Activated naive CD8-positive, alpha-beta T cell treated with anti-CD3 and anti-CD28 coated beads for 36 hours (primary cell): ENCODE measurements around the gene CFAP99. TPM values are rescaled to one million over a fixed set of nuclear protein-coding genes. Genes with fewer than 3 reads are reported as not detected.
"Not testable (repeated sequence)": the region's sequence is repeated elsewhere in the genome, so short reads cannot be mapped to it uniquely, and the experiment has no call there.

ENCODE experiments used
- DNase-seq: peaks from one replicate; pipeline ENCODE4 v3.0.0; 2021
- H3K27ac Mint-ChIP-seq: one replicate; pipeline ENCODE4 v1.8.0; 2022; ENCODE audit warnings: mild to moderate bottlenecking, moderate library complexity, mixed read lengths
- H3K27me3 Mint-ChIP-seq: one replicate; pipeline ENCODE4 v1.8.0; 2022; ENCODE audit warnings: mild to moderate bottlenecking, mixed read lengths
- H3K36me3 Mint-ChIP-seq: one replicate; pipeline ENCODE4 v1.8.0; 2021; ENCODE audit warnings: mild to moderate bottlenecking, mixed read lengths
- H3K4me1 Mint-ChIP-seq: one replicate; pipeline ENCODE4 v1.8.0; 2021; ENCODE audit warnings: mixed read lengths
- H3K4me3 Mint-ChIP-seq: one replicate; pipeline ENCODE4 v1.8.0; 2022; ENCODE audit warnings: mild to moderate bottlenecking, moderate library complexity, mixed read lengths
- H3K9me3 Mint-ChIP-seq: one replicate; pipeline ENCODE4 v1.8.0; 2022; ENCODE audit warnings: mixed read lengths
- total RNA-seq, 2 experiments: library from RNA; stranded (reverse); gene quantifications; one replicate each; pipeline ENCODE4 v1.2.3, GENCODE V29; 2021

Gene CFAP99
- total RNA-seq = not detected

GRCh38 chr4:2418650-2419571 is at the start of gene CFAP99:
CFAP99 (plus strand) TSS chr4:2418955.
- DNase-seq = peak; percentile 94
- H3K4me1 Mint-ChIP-seq = peaks cover 32% of the 10 kb centered on the region
- peak within 1 kb of the TSS; percentile 39 for H3K27ac Mint-ChIP-seq
- peaks cover 77% of the 10 kb centered on the region for H3K27me3 Mint-ChIP-seq
- H3K36me3 Mint-ChIP-seq = no peaks in the 10 kb centered on the region
- H3K4me3 Mint-ChIP-seq = peak within 1 kb of the TSS; percentile 88
- no peaks in the 10 kb centered on the region for H3K9me3 Mint-ChIP-seq

- Mint-ChIP-seq H3K4me1 (no peaks in the 10 kb centered on the region), H3K27me3 (no peaks in the 10 kb centered on the region), H3K9me3 (peaks cover 3% of the 10 kb centered on the region), H3K27ac (no peak overlapping the region), H3K4me3 (no peak overlapping the region), H3K36me3 (no peaks in the 10 kb centered on the region)
- DNase-seq = no peak
Observed at GRCh38 chr4:2370597-2371320, 48.0 kb upstream of the CFAP99 start.

- H3K36me3 Mint-ChIP-seq = no peaks in the 10 kb centered on the region
- DNase-seq = no peak
- no peak overlapping the region for H3K27ac Mint-ChIP-seq
- H3K4me1 Mint-ChIP-seq = no peaks in the 10 kb centered on the region
- no peak overlapping the region for H3K4me3 Mint-ChIP-seq
- peaks cover 3% of the 10 kb centered on the region for H3K9me3 Mint-ChIP-seq
- H3K27me3 Mint-ChIP-seq = no peaks in the 10 kb centered on the region
Observed at GRCh38 chr4:2371765-2372487, 46.8 kb upstream of the CFAP99 start.

- no peaks in the 10 kb centered on the region for H3K27me3 Mint-ChIP-seq
- peaks cover 3% of the 10 kb centered on the region for H3K9me3 Mint-ChIP-seq
- no peak overlapping the region for H3K27ac Mint-ChIP-seq
- H3K36me3 Mint-ChIP-seq = no peaks in the 10 kb centered on the region
- DNase-seq = no peak
- no peaks in the 10 kb centered on the region for H3K4me1 Mint-ChIP-seq
- H3K4me3 Mint-ChIP-seq = no peak overlapping the region
Observed at GRCh38 chr4:2372488-2373030, 46.2 kb upstream of the CFAP99 start.

GRCh38 chr4:2373532-2373931 is 45.2 kb upstream of the CFAP99 start:
- H3K4me3 Mint-ChIP-seq = no peak overlapping the region
- H3K27me3 Mint-ChIP-seq = no peaks in the 10 kb centered on the region
- H3K4me1 Mint-ChIP-seq = no peaks in the 10 kb centered on the region
- no peaks in the 10 kb centered on the region for H3K36me3 Mint-ChIP-seq
- H3K9me3 Mint-ChIP-seq = peaks cover 3% of the 10 kb centered on the region
- H3K27ac Mint-ChIP-seq = no peak overlapping the region
- DNase-seq = no peak

GRCh38 chr4:2375427-2375826 is 43.3 kb upstream of the CFAP99 start:
- Mint-ChIP-seq H3K4me1 (no peaks in the 10 kb centered on the region), H3K9me3 (no peaks in the 10 kb centered on the region), H3K27ac (no peak overlapping the region), H3K27me3 (no peaks in the 10 kb centered on the region), H3K36me3 (no peaks in the 10 kb centered on the region), H3K4me3 (no peak overlapping the region)
- DNase-seq = no peak

- H3K4me1 Mint-ChIP-seq = no peaks in the 10 kb centered on the region
- H3K9me3 Mint-ChIP-seq = no peaks in the 10 kb centered on the region
- H3K36me3 Mint-ChIP-seq = no peaks in the 10 kb centered on the region
- no peaks in the 10 kb centered on the region for H3K27me3 Mint-ChIP-seq
- H3K4me3 Mint-ChIP-seq = no peak overlapping the region
- DNase-seq = no peak
- H3K27ac Mint-ChIP-seq = no peak overlapping the region
Observed at GRCh38 chr4:2377241-2377640, 41.5 kb upstream of the CFAP99 start.

GRCh38 chr4:2378401-2378800 is 40.4 kb upstream of the CFAP99 start:
- Mint-ChIP-seq H3K9me3 (no peaks in the 10 kb centered on the region), H3K4me3 (no peak overlapping the region), H3K4me1 (peaks cover 3% of the 10 kb centered on the region), H3K27ac (no peak overlapping the region), H3K36me3 (no peaks in the 10 kb centered on the region), H3K27me3 (no peaks in the 10 kb centered on the region)
- no peak for DNase-seq

GRCh38 chr4:2378898-2379297 is 39.9 kb upstream of the CFAP99 start:
- DNase-seq = no peak
- H3K36me3 Mint-ChIP-seq = no peaks in the 10 kb centered on the region
- H3K9me3 Mint-ChIP-seq = no peaks in the 10 kb centered on the region
- H3K27me3 Mint-ChIP-seq = no peaks in the 10 kb centered on the region
- H3K27ac Mint-ChIP-seq = no peak overlapping the region
- peaks cover 4% of the 10 kb centered on the region for H3K4me1 Mint-ChIP-seq
- H3K4me3 Mint-ChIP-seq = no peak overlapping the region

GRCh38 chr4:2380589-2380988 is 38.2 kb upstream of the CFAP99 start:
- not testable (repeated sequence) for H3K9me3 Mint-ChIP-seq, H3K4me3 Mint-ChIP-seq, H3K36me3 Mint-ChIP-seq, H3K27ac Mint-ChIP-seq, H3K27me3 Mint-ChIP-seq, H3K4me1 Mint-ChIP-seq, DNase-seq

GRCh38 chr4:2382769-2383202 is 36.0 kb upstream of the CFAP99 start:
- DNase-seq, H3K27me3 Mint-ChIP-seq, H3K4me1 Mint-ChIP-seq, H3K36me3 Mint-ChIP-seq, H3K9me3 Mint-ChIP-seq, H3K27ac Mint-ChIP-seq, H3K4me3 Mint-ChIP-seq: not testable (repeated sequence)

- H3K4me3 Mint-ChIP-seq, H3K27me3 Mint-ChIP-seq, H3K27ac Mint-ChIP-seq, H3K36me3 Mint-ChIP-seq, H3K4me1 Mint-ChIP-seq, DNase-seq, H3K9me3 Mint-ChIP-seq: not testable (repeated sequence)
Observed at GRCh38 chr4:2383220-2383631, 35.5 kb upstream of the CFAP99 start.

GRCh38 chr4:2383760-2384159 is 35.0 kb upstream of the CFAP99 start:
- no peak for DNase-seq
- Mint-ChIP-seq H3K4me1 (peaks cover 4% of the 10 kb centered on the region), H3K9me3 (no peaks in the 10 kb centered on the region), H3K27me3 (peaks cover 5% of the 10 kb centered on the region), H3K27ac (no peak overlapping the region), H3K36me3 (no peaks in the 10 kb centered on the region), H3K4me3 (no peak overlapping the region)

- peaks cover 10% of the 10 kb centered on the region for H3K27me3 Mint-ChIP-seq
- H3K4me3 Mint-ChIP-seq = no peak overlapping the region
- peaks cover 4% of the 10 kb centered on the region for H3K4me1 Mint-ChIP-seq
- no peak overlapping the region for H3K27ac Mint-ChIP-seq
- H3K9me3 Mint-ChIP-seq = no peaks in the 10 kb centered on the region
- no peak for DNase-seq
- no peaks in the 10 kb centered on the region for H3K36me3 Mint-ChIP-seq
Observed at GRCh38 chr4:2384245-2384644, 34.5 kb upstream of the CFAP99 start.

- no peak overlapping the region for H3K4me3 Mint-ChIP-seq
- H3K4me1 Mint-ChIP-seq = peaks cover 4% of the 10 kb centered on the region
- DNase-seq = no peak
- H3K27me3 Mint-ChIP-seq = peaks cover 16% of the 10 kb centered on the region
- no peaks in the 10 kb centered on the region for H3K9me3 Mint-ChIP-seq
- no peak overlapping the region for H3K27ac Mint-ChIP-seq
- no peaks in the 10 kb centered on the region for H3K36me3 Mint-ChIP-seq
Observed at GRCh38 chr4:2385516-2385915, 33.2 kb upstream of the CFAP99 start.
